Measurements from ENCODE around the gene L1CAM. TPM values are rescaled to one million over a fixed set of nuclear protein-coding genes. Genes with fewer than 3 reads are reported as not detected.

L1CAM gene
- total and polyA plus RNA-seq, 4 experiments from 2014 or later: 0.26 to 1.8 (median 0.80) TPM

- Histone ChIP-seq H3K36me3 (ENCODE audit: insufficient read depth, low read length) (no peaks in the 10 kb centered on the region), H3K4me1 (ENCODE audit: insufficient read depth, low read length) (peaks cover 40% of the 10 kb centered on the region), H3K9me3 (ENCODE audit: control insufficient read depth in 1 of 2, low read length in 2 of 2) (no peaks in the 10 kb centered on the region), H3K27ac (ENCODE audit: low read depth, low read length) (no peak overlapping the region), H3K4me3 (ENCODE audit: low read length in 2 of 2) (no peak overlapping the region), H3K27me3 (ENCODE audit: insufficient read depth, low read length) (no peaks in the 10 kb centered on the region)
- Mint-ChIP-seq H3K27ac (peak overlapping the region in 6 of 7 donors; percentile 3 to 87 (median 72)), H3K27me3 (no peaks in the 10 kb centered on the region), H3K4me1 (peaks cover 24 to 47% (median 33%) of the 10 kb centered on the region in 4 donors), H3K36me3 (no peaks in the 10 kb centered on the region), H3K4me3 (peak overlapping the region in 7 of 8 donors; percentile 57 to 86 (median 68)), H3K9me3 (peaks cover 0 to 1% (median 0%) of the 10 kb centered on the region in 8 donors)
- intact Hi-C loops (cut with micrococcal nuclease): loop anchor here (5.0 kb wide), 1 partner anchor 84 kb away; no protein-coding TSS in a partner anchor
- DNase-seq: peak; percentile 57 to 80 (median 67)
- CTCF ChIA-PET (ENCODE audit: partially characterized antibody): interaction anchor here (0.6 to 1.0 kb wide), 2 partner anchors 45 to 138 kb away, joined by 3 to 4 read pairs; no protein-coding TSS in a partner anchor
- POLR2A ChIA-PET (ENCODE audit: partially characterized antibody): interaction anchor here (0.7 to 1.4 kb wide), 3 partner anchors 19 to 101 kb away, joined by 3 to 6 read pairs (median 3); no protein-coding TSS in a partner anchor
Observed at GRCh38 chrX:153900831-153901752, 15.1 kb upstream of the L1CAM start.

- H3K9me3 Mint-ChIP-seq: peaks cover 0 to 4% (median 0%) of the 10 kb centered on the region in 8 donors
- ChIA-PET POLR2A (ENCODE audit: partially characterized antibody) (interaction anchor here (1.1 kb wide), 1 partner anchor 12 kb away, joined by 4 read pairs; no protein-coding TSS in a partner anchor), CTCF (ENCODE audit: partially characterized antibody) (no interaction called here)
- Histone ChIP-seq H3K4me1 (ENCODE audit: insufficient read depth, low read length) (peaks cover 17% of the 10 kb centered on the region), H3K27me3 (ENCODE audit: insufficient read depth, low read length) (no peaks in the 10 kb centered on the region), H3K4me3 (ENCODE audit: low read length in 2 of 2) (no peak overlapping the region), H3K9me3 (ENCODE audit: control insufficient read depth in 1 of 2, low read length in 2 of 2) (no peaks in the 10 kb centered on the region), H3K36me3 (ENCODE audit: insufficient read depth, low read length) (no peaks in the 10 kb centered on the region), H3K27ac (ENCODE audit: low read depth, low read length) (no peak overlapping the region)
- no peaks in the 10 kb centered on the region for H3K27me3 Mint-ChIP-seq
- no peak overlapping the region for H3K4me3 Mint-ChIP-seq
- no peaks in the 10 kb centered on the region for H3K36me3 Mint-ChIP-seq
- H3K4me1 Mint-ChIP-seq: peaks cover 12 to 22% (median 18%) of the 10 kb centered on the region in 4 donors
- no peak overlapping the region for H3K27ac Mint-ChIP-seq
- intact Hi-C loops (cut with micrococcal nuclease): no loop called here
- DNase-seq: no peak
Observed at GRCh38 chrX:153897899-153898298, 11.9 kb upstream of the L1CAM start.

- Mint-ChIP-seq H3K4me1 (peaks cover 0 to 10% (median under 1%) of the 10 kb centered on the region in 4 donors), H3K4me3 (no peak overlapping the region), H3K36me3 (no peaks in the 10 kb centered on the region), H3K9me3 (peaks cover 0 to 4% (median 0%) of the 10 kb centered on the region in 8 donors), H3K27ac (peak overlapping the region in 1 of 7 donors; percentile 64), H3K27me3 (peaks cover 3% of the 10 kb centered on the region in 2 donors)
- no peak for DNase-seq
- Histone ChIP-seq H3K36me3 (ENCODE audit: insufficient read depth, low read length) (no peaks in the 10 kb centered on the region), H3K4me1 (ENCODE audit: insufficient read depth, low read length) (peaks cover 9% of the 10 kb centered on the region), H3K27ac (ENCODE audit: low read depth, low read length) (no peak overlapping the region), H3K4me3 (ENCODE audit: low read length in 2 of 2) (no peak overlapping the region), H3K9me3 (ENCODE audit: control insufficient read depth in 1 of 2, low read length in 2 of 2) (no peaks in the 10 kb centered on the region), H3K27me3 (ENCODE audit: insufficient read depth, low read length) (peaks cover 5% of the 10 kb centered on the region)
- CTCF ChIA-PET (ENCODE audit: partially characterized antibody): no interaction called here
- POLR2A ChIA-PET (ENCODE audit: partially characterized antibody): no interaction called here
- intact Hi-C loops (cut with micrococcal nuclease): loop anchor here (10.0 kb wide), 1 partner anchor 64 kb away; no protein-coding TSS in a partner anchor
Observed at GRCh38 chrX:153889123-153889522, 3.1 kb upstream of the L1CAM start.

- Mint-ChIP-seq H3K27me3 (peaks cover 3 to 4% of the 10 kb centered on the region in 2 donors), H3K27ac (no peak overlapping the region), H3K9me3 (peaks cover 0 to 3% (median 0%) of the 10 kb centered on the region in 8 donors), H3K36me3 (no peaks in the 10 kb centered on the region), H3K4me3 (no peak overlapping the region), H3K4me1 (peaks cover 0 to 10% (median under 1%) of the 10 kb centered on the region in 4 donors)
- H3K36me3 ChIP-seq (ENCODE audit: insufficient read depth, low read length): no peaks in the 10 kb centered on the region
- peaks cover 5% of the 10 kb centered on the region for H3K27me3 ChIP-seq (ENCODE audit: insufficient read depth, low read length)
- ChIA-PET CTCF (ENCODE audit: partially characterized antibody) (no interaction called here), POLR2A (ENCODE audit: partially characterized antibody) (no interaction called here)
- intact Hi-C loops (cut with micrococcal nuclease): loop anchor here (10.0 kb wide), 1 partner anchor 64 kb away; no protein-coding TSS in a partner anchor
- H3K9me3 ChIP-seq (ENCODE audit: control insufficient read depth in 1 of 2, low read length in 2 of 2): no peaks in the 10 kb centered on the region
- no peak overlapping the region for H3K4me3 ChIP-seq (ENCODE audit: low read length in 2 of 2)
- no peak overlapping the region for H3K27ac ChIP-seq (ENCODE audit: low read depth, low read length)
- DNase-seq: no peak
- H3K4me1 ChIP-seq (ENCODE audit: insufficient read depth, low read length): peaks cover 9% of the 10 kb centered on the region
Observed at GRCh38 chrX:153888344-153888743, 2.4 kb upstream of the L1CAM start.

GRCh38 chrX:153887385-153887784, 1.4 kb upstream of the L1CAM start:
- H3K27me3 Mint-ChIP-seq: peaks cover 3 to 4% of the 10 kb centered on the region in 2 donors
- H3K36me3 Mint-ChIP-seq: no peaks in the 10 kb centered on the region
- H3K27ac ChIP-seq (ENCODE audit: low read depth, low read length): no peak overlapping the region
- H3K4me3 Mint-ChIP-seq: peak overlapping the region in 3 of 8 donors; percentile 18 to 57 (median 25)
- no peaks in the 10 kb centered on the region for H3K36me3 ChIP-seq (ENCODE audit: insufficient read depth, low read length)
- peaks cover 9% of the 10 kb centered on the region for H3K4me1 ChIP-seq (ENCODE audit: insufficient read depth, low read length)
- ChIA-PET POLR2A (ENCODE audit: partially characterized antibody) (interaction anchor here (1.0 kb wide), 1 partner anchor 33 kb away, joined by 3 read pairs; no protein-coding TSS in a partner anchor), CTCF (ENCODE audit: partially characterized antibody) (interaction anchor here (0.7 kb wide), 1 partner anchor 60 kb away, joined by 3 read pairs; no protein-coding TSS in a partner anchor)
- H3K9me3 ChIP-seq (ENCODE audit: control insufficient read depth in 1 of 2, low read length in 2 of 2): no peaks in the 10 kb centered on the region
- peaks cover 5% of the 10 kb centered on the region for H3K27me3 ChIP-seq (ENCODE audit: insufficient read depth, low read length)
- H3K9me3 Mint-ChIP-seq: peaks cover 0 to 3% (median 0%) of the 10 kb centered on the region in 8 donors
- H3K4me1 Mint-ChIP-seq: peaks cover 0 to 10% (median under 1%) of the 10 kb centered on the region in 4 donors
- no peak for DNase-seq
- no peak overlapping the region for H3K27ac Mint-ChIP-seq
- no peak overlapping the region for H3K4me3 ChIP-seq (ENCODE audit: low read length in 2 of 2)
- intact Hi-C loops (cut with micrococcal nuclease): loop anchor here (10.0 kb wide), 1 partner anchor 63 kb away; no protein-coding TSS in a partner anchor

GRCh38 chrX:153886915-153887314, 942 bp upstream of the L1CAM start:
- H3K36me3 Mint-ChIP-seq: no peaks in the 10 kb centered on the region
- Histone ChIP-seq H3K4me1 (ENCODE audit: insufficient read depth, low read length) (peaks cover 9% of the 10 kb centered on the region), H3K27me3 (ENCODE audit: insufficient read depth, low read length) (peaks cover 5% of the 10 kb centered on the region), H3K4me3 (ENCODE audit: low read length in 2 of 2) (no peak overlapping the region), H3K9me3 (ENCODE audit: control insufficient read depth in 1 of 2, low read length in 2 of 2) (no peaks in the 10 kb centered on the region), H3K27ac (ENCODE audit: low read depth, low read length) (no peak overlapping the region), H3K36me3 (ENCODE audit: insufficient read depth, low read length) (no peaks in the 10 kb centered on the region)
- CTCF ChIA-PET (ENCODE audit: partially characterized antibody): no interaction called here
- H3K4me1 Mint-ChIP-seq: peaks cover 0 to 10% (median 1%) of the 10 kb centered on the region in 4 donors
- H3K27me3 Mint-ChIP-seq: peaks cover 4 to 6% of the 10 kb centered on the region in 2 donors
- no peak for DNase-seq
- POLR2A ChIA-PET (ENCODE audit: partially characterized antibody): interaction anchor here (1.0 kb wide), 1 partner anchor 33 kb away, joined by 3 read pairs; no protein-coding TSS in a partner anchor
- H3K4me3 Mint-ChIP-seq: peak overlapping the region in 2 of 8 donors; percentile 26 to 42
- H3K9me3 Mint-ChIP-seq: peaks cover 0 to 3% (median 0%) of the 10 kb centered on the region in 8 donors
- intact Hi-C loops (cut with micrococcal nuclease): loop anchor here (10.0 kb wide), 1 partner anchor 62 kb away; no protein-coding TSS in a partner anchor
- no peak overlapping the region for H3K27ac Mint-ChIP-seq

All from CD4-positive, alpha-beta memory T cell (primary cell).